ENCODE measurements around the gene CAPS.

CAPS gene

GRCh38 chr19:5914946-5915781 lies 1.1 kb downstream of the CAPS start:
- no peak for DNase-seq

- no peak for DNase-seq
Observed at GRCh38 chr19:5915782-5916165, 1.7 kb downstream of the CAPS start.

- no peak for DNase-seq
Observed at GRCh38 chr19:5916181-5916708, 2.2 kb downstream of the CAPS start.

GRCh38 chr19:5917431-5918107 lies 3.5 kb downstream of the CAPS start:
- DNase-seq = no peak

- no peak for DNase-seq
Observed at GRCh38 chr19:5918463-5919079, 4.5 kb downstream of the CAPS start.

GRCh38 chr19:5921516-5922160 lies 7.6 kb downstream of the CAPS start:
- no peak for DNase-seq

- DNase-seq = no peak
Observed at GRCh38 chr19:5922161-5922545, 8.1 kb downstream of the CAPS start.

GRCh38 chr19:5923356-5923755 lies 9.3 kb downstream of the CAPS start:
- DNase-seq = no peak

GRCh38 chr19:5925830-5926427 lies 11.9 kb downstream of the CAPS start:
- DNase-seq = no peak

GRCh38 chr19:5926641-5927440 lies 12.8 kb downstream of the CAPS start:
- no peak for DNase-seq

- no peak for DNase-seq
Observed at GRCh38 chr19:5927441-5927821, 13.4 kb downstream of the CAPS start.

GRCh38 chr19:5929179-5929578 lies 15.1 kb downstream of the CAPS start:
- DNase-seq = no peak

GRCh38 chr19:5929625-5930024 lies 15.6 kb downstream of the CAPS start:
- no peak for DNase-seq

- no peak for DNase-seq
Observed at GRCh38 chr19:5931251-5931650, 17.2 kb downstream of the CAPS start.

GRCh38 chr19:5932146-5932545 lies 18.1 kb downstream of the CAPS start:
- DNase-seq = no peak

- no peak for DNase-seq
Observed at GRCh38 chr19:5932609-5933262, 18.7 kb downstream of the CAPS start.

- no peak for DNase-seq
Observed at GRCh38 chr19:5933391-5934068, 19.5 kb downstream of the CAPS start.

- DNase-seq = no peak
Observed at GRCh38 chr19:5934069-5934401, 20.0 kb downstream of the CAPS start.

GRCh38 chr19:5934774-5935472 lies 20.9 kb downstream of the CAPS start:
- peak; percentile 65 for DNase-seq

Data from NCI-H2171 treated with DMSO at 0.1 percent for 48 hours (cell line).